ENCODE results near the gene CHST9.

CHST9 gene

GRCh38 chr18:27223526-27224291 is 38.6 kb upstream of the CHST9 start:
- TF ChIP-seq, protein P1, sequence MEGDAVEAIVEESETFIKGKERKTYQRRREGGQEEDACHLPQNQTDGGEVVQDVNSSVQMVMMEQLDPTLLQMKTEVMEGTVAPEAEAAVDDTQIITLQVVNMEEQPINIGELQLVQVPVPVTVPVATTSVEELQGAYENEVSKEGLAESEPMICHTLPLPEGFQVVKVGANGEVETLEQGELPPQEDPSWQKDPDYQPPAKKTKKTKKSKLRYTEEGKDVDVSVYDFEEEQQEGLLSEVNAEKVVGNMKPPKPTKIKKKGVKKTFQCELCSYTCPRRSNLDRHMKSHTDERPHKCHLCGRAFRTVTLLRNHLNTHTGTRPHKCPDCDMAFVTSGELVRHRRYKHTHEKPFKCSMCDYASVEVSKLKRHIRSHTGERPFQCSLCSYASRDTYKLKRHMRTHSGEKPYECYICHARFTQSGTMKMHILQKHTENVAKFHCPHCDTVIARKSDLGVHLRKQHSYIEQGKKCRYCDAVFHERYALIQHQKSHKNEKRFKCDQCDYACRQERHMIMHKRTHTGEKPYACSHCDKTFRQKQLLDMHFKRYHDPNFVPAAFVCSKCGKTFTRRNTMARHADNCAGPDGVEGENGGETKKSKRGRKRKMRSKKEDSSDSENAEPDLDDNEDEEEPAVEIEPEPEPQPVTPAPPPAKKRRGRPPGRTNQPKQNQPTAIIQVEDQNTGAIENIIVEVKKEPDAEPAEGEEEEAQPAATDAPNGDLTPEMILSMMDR (IDR thresholded peaks at IDR 0.05; ENCODE audit: low read depth, low read length) = no peak
- Histone ChIP-seq H3K4me3 (ENCODE audit: low read depth, low read length) (no peak overlapping the region), H3K4me1 (no peaks in the 10 kb centered on the region), H3K9me3 (no peaks in the 10 kb centered on the region), H3K27me3 (no peaks in the 10 kb centered on the region), H3K36me3 (no peaks in the 10 kb centered on the region)
- DNase-seq = no peak

DNA sequence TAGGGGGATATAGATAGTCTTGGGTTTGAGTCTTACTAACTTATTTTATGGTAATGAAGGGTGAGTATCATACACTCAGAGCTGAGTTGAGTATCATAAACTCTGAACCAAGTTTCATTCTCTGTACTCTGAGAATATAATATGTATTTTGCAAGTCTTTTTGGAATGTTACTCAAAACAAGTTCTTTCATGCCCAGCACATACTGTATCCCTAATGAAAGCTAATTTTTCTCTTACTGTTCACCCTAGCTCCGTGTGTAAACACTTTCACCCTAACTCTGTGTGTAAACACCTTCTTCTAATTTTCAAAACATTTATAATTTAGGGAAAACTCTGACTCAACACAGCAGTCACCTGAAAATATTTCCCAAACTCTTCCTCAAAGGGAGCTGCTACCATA is 29.7 kb upstream of the CHST9 start:
- Histone ChIP-seq H3K27me3 (no peaks in the 10 kb centered on the region), H3K4me1 (no peaks in the 10 kb centered on the region), H3K36me3 (no peaks in the 10 kb centered on the region), H3K4me3 (ENCODE audit: low read depth, low read length) (no peak overlapping the region), H3K9me3 (no peaks in the 10 kb centered on the region)
- TF ChIP-seq, protein P1 (IDR thresholded peaks at IDR 0.05; ENCODE audit: low read depth, low read length) = no peak
- no peak for DNase-seq

DNA sequence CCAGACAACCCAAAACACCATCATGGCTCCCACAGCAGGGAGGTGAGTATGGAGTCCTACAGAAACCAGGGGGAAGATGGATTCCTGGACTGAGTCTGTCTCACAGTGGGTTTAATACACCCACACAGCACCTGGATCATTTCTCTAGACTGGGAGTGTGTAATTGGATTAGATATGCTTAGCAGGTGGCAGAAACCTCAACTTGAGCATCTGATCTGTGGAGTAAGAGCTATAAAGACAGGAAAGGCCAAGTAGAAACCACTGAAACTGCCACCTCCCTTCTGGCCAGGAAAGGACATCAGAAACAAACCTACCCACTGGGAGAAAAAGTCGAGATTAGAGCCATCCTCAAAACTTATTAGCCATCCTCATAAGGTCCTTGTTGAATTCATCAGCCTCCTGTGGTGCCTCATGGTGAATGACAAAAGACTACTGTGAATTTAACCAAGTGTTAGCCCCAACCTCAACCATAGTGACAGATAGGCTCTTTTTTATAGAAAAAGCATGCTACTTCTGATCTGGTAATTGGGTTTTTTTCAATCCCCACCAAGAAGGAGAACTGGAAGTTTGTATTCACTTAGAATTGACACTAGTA is 28.1 kb upstream of the CHST9 start:
- DNase-seq = no peak
- no peak overlapping the region for H3K4me3 ChIP-seq (ENCODE audit: low read depth, low read length)
- H3K4me1 ChIP-seq = no peaks in the 10 kb centered on the region
- TF ChIP-seq, protein P1 (IDR thresholded peaks at IDR 0.05; ENCODE audit: low read depth, low read length) = no peak
- no peaks in the 10 kb centered on the region for H3K27me3 ChIP-seq
- H3K9me3 ChIP-seq = no peaks in the 10 kb centered on the region
- H3K36me3 ChIP-seq = no peaks in the 10 kb centered on the region

DNA sequence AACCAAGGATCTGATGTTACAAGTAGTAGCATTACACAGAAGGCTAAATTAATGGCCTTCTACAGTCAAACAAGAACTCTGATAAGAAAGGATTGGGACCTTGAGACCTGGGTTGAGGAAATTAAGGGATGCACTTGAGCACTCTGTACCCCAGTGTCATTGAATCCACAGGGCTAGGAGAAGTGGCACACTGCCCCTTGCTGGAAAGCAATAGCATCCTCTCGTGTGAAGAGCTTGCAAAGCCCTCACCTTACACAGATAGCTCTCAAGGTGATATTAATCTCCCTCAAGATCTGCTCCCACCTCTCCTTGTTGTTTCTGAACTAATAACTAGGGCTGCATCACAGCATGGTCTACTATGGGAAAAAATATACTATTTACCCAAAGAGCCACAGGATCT is 26.5 kb upstream of the CHST9 start:
- no peaks in the 10 kb centered on the region for H3K36me3 ChIP-seq
- H3K9me3 ChIP-seq = no peaks in the 10 kb centered on the region
- no peak for DNase-seq
- no peaks in the 10 kb centered on the region for H3K27me3 ChIP-seq
- H3K4me1 ChIP-seq = no peaks in the 10 kb centered on the region
- H3K4me3 ChIP-seq (ENCODE audit: low read depth, low read length) = no peak overlapping the region
- TF ChIP-seq, protein P1 (IDR thresholded peaks at IDR 0.05; ENCODE audit: low read depth, low read length) = no peak

GRCh38 chr18:27206411-27206810 is 21.3 kb upstream of the CHST9 start:
- no peaks in the 10 kb centered on the region for H3K36me3 ChIP-seq
- no peaks in the 10 kb centered on the region for H3K4me1 ChIP-seq
- H3K4me3 ChIP-seq (ENCODE audit: low read depth, low read length) = no peak overlapping the region
- no peaks in the 10 kb centered on the region for H3K9me3 ChIP-seq
- DNase-seq = no peak
- H3K27me3 ChIP-seq = no peaks in the 10 kb centered on the region
- TF ChIP-seq, protein P1 (IDR thresholded peaks at IDR 0.05; ENCODE audit: low read depth, low read length) = no peak

DNA sequence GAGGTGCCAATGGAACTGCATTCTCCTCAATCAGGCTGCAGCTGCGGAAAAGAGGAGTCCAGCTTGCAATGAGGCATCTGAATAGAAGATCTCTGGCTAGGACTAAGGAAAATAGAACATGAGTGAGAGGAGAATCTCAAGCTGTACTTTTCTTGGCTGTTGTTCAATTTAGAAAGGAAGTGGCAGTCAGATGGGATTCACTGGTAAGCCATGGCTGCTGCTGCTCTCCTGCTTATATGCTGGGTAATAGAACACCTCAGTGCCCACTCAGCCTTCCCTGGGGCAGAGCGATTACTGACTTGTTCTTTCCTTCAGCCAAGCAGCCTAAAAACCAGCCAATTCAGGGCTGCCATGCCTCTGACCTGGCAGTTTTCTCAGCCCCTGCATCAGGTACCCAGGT is 17.6 kb upstream of the CHST9 start:
- Histone ChIP-seq H3K4me1 (no peaks in the 10 kb centered on the region), H3K27me3 (no peaks in the 10 kb centered on the region), H3K36me3 (no peaks in the 10 kb centered on the region), H3K9me3 (no peaks in the 10 kb centered on the region), H3K4me3 (ENCODE audit: low read depth, low read length) (no peak overlapping the region)
- TF ChIP-seq, protein P1 (IDR thresholded peaks at IDR 0.05; ENCODE audit: low read depth, low read length) = no peak
- DNase-seq = no peak

Data from BE2C (cell line).